Right forelimb (tissue), 1 donor: Measurements from ENCODE around the gene EMILIN2.
"Not testable (repeated sequence)": the region's sequence is repeated elsewhere in the genome, so short reads cannot be mapped to it uniquely, and the experiment has no call there.

Source experiments
- DNase-seq: peaks from one replicate; pipeline ENCODE4 v3.0.0-alpha.2; 2018

Gene EMILIN2

GRCh38 chr18:2901423-2901985 is 54.7 kb downstream of the EMILIN2 start:
- DNase-seq = peak; percentile 83

- DNase-seq = peak; percentile 30
Measured at GRCh38 chr18:2902327-2902726, 55.5 kb downstream of the EMILIN2 start.

GRCh38 chr18:2903006-2903405 is 56.2 kb downstream of the EMILIN2 start:
- DNase-seq = peak; percentile 78

GRCh38 chr18:2905854-2906703 is 59.3 kb downstream of the EMILIN2 start:
- DNase-seq = peak; percentile 74

- DNase-seq = peak; percentile 48
Measured at GRCh38 chr18:2906704-2907549, 60.1 kb downstream of the EMILIN2 start.

- peak; percentile 43 for DNase-seq
Measured at GRCh38 chr18:2907550-2908135, 60.8 kb downstream of the EMILIN2 start.

- peak; percentile 39 for DNase-seq
Measured at GRCh38 chr18:2908166-2908945, 61.5 kb downstream of the EMILIN2 start.

- DNase-seq = peak; percentile 44
Measured at GRCh38 chr18:2908946-2909335, 62.1 kb downstream of the EMILIN2 start.

GRCh38 chr18:2909431-2910140 is 62.8 kb downstream of the EMILIN2 start:
- peak; percentile 37 for DNase-seq

GRCh38 chr18:2910261-2910660 is 63.5 kb downstream of the EMILIN2 start:
- DNase-seq = peak; percentile 27

- no peak for DNase-seq
Measured at GRCh38 chr18:2910751-2911425, 64.1 kb downstream of the EMILIN2 start.

GRCh38 chr18:2911533-2911932 is 64.7 kb downstream of the EMILIN2 start:
- DNase-seq = peak; percentile 44

GRCh38 chr18:2912357-2913299 is 65.8 kb downstream of the EMILIN2 start:
- peak; percentile 36 for DNase-seq

- DNase-seq = no peak
Measured at GRCh38 chr18:2913398-2914005, 66.7 kb downstream of the EMILIN2 start.

- DNase-seq = peak; percentile 81
Measured at GRCh38 chr18:2914185-2914880, 67.5 kb downstream of the EMILIN2 start.

- DNase-seq = no peak
Measured at GRCh38 chr18:2914881-2915240, 68.1 kb downstream of the EMILIN2 start.

GRCh38 chr18:2915486-2915885 is 68.7 kb downstream of the EMILIN2 start:
- DNase-seq = not testable (repeated sequence)

GRCh38 chr18:2916184-2916583 is 69.4 kb downstream of the EMILIN2 start:
- no peak for DNase-seq
